Transverse colon (tissue), 4 donors: ENCODE results near the gene ZDHHC24. TPM values are rescaled to one million over a fixed set of nuclear protein-coding genes. Genes with fewer than 3 reads are reported as not detected.

Experiments
- DNase-seq: peaks from one replicate; pipeline ENCODE4 v3.0.0-alpha.2; 2019
- H3K27ac ChIP-seq, 4 donors: fragments of 200-600 bp; sonication (generic); 2 replicates each; pipeline ENCODE4 v1.5.1; 2016 to 2018; ENCODE audit warnings: inconsistent platforms in 4 of 4
- H3K27me3 ChIP-seq: fragments of 200-600 bp; sonication (generic); 2 replicates; pipeline ENCODE4 v1.5.1; 2017; ENCODE audit warnings: inconsistent platforms
- H3K36me3 ChIP-seq, 4 donors: fragments of 200-600 bp; sonication (generic); 2 replicates each; pipeline ENCODE4 v1.5.1; 2017 to 2019; ENCODE audit warnings: inconsistent platforms in 4 of 4
- H3K4me1 ChIP-seq, 4 donors: fragments of 200-600 bp; sonication (generic); 2 replicates each; pipeline ENCODE4 v1.5.1; 2017 to 2020; ENCODE audit warnings: inconsistent platforms in 4 of 4
- H3K4me3 ChIP-seq, 4 donors: fragments of 200-600 bp; sonication (generic); 1 replicate in 1 of 4; 2 replicates in 3 of 4; pipeline versions ENCODE4 v1.5.1 to v1.6.1; 2017 to 2019; ENCODE audit warnings: inconsistent platforms in 4 of 4
- H3K9me3 ChIP-seq, 2 donors: fragments of 200-600 bp; sonication (generic); 2 replicates each; pipeline ENCODE4 v1.5.1; 2017 to 2019; ENCODE audit warnings: inconsistent platforms in 2 of 2
- CTCF ChIP-seq, 5 experiments: fragments of 200-600 bp in 3 of 5; fragments of 450-650 bp in 2 of 5; sonication (generic) in 3 of 5; IDR thresholded peaks; 1 replicate in 2 of 5; 2 replicates in 3 of 5; pipeline ENCODE4 v1.5.1; 2016 to 2017; ENCODE audit warnings: antibody characterized with exemption in 5 of 5, inconsistent platforms in 3 of 5, mild to moderate bottlenecking in 2 of 5, moderate library complexity in 1 of 5
- EP300 ChIP-seq: sonication (generic); formaldehyde crosslinking; IDR thresholded peaks from one replicate; pipeline ENCODE4 v1.6.1; 2017; ENCODE audit warnings: antibody characterized with exemption, low read depth
- POLR2A ChIP-seq: fragments of 450-650 bp; IDR thresholded peaks from one replicate; pipeline ENCODE4 v1.6.1; 2016; ENCODE audit warnings: antibody characterized with exemption, mild to moderate bottlenecking, moderate library complexity
- POLR2AphosphoS5 ChIP-seq, 3 donors: sonication (generic); formaldehyde crosslinking; IDR thresholded peaks; one replicate each; pipeline ENCODE4 v1.6.1; 2016; ENCODE audit warnings: antibody characterized with exemption in 3 of 3
- WGBS, 2 donors: methylation state at CpG; one replicate each; pipeline ENCODE4 v1.1.5; 2018; ENCODE audit warnings: low coverage in 1 of 2; 5-methylcytosine and 5-hydroxymethylcytosine counted together
- in situ Hi-C, 4 donors: fragments of 200-750 bp; cut with MboI; loops; one replicate each; pipeline versions ENCODE4 v1.15.0 to v1.15.1; 2017; ENCODE audit warnings: low sequenced_read_pairs in 3 of 4, low pct_ligation_motif_present in 1 of 4, low pct_unique_long_range_greater_than_20kb in 1 of 4
- intact Hi-C: fragments of 100-400 bp; cut with DNase I; formaldehyde crosslinking; loops from one replicate; pipeline ENCODE4 v1.15.1; 2023; ENCODE audit warnings: low total_unique reads
- total RNA-seq, 4 donors: library from RNA; depleted of rRNA; stranded (reverse); fragments of >200 nt; gene quantifications; one replicate each; pipeline ENCODE4 v1.1.0, GENCODE V29; 2016

ZDHHC24 gene
- total RNA-seq, 4 donors from 2014 or later, result 12.1 to 34.4 (median 13.8) TPM

GRCh38 chr11:66554602-66555001 is 8.8 kb upstream of the ZDHHC24 start:
- DNase-seq, result no peak
- Histone ChIP-seq H3K4me1 (peaks cover 6 to 9% (median 8%) of the 10 kb centered on the region in 4 donors), H3K27ac (no peak overlapping the region), H3K27me3 (peaks cover 25% of the 10 kb centered on the region), H3K9me3 (no peaks in the 10 kb centered on the region), H3K4me3 (no peak overlapping the region), H3K36me3 (no peaks in the 10 kb centered on the region)
- WGBS, 2 donors, result 84 to 90% methylated on average over 2 to 5 of the region's 5 CpGs
- in situ Hi-C loops (loop anchor here in 1 of 4 donors (25.0 kb wide), 1 partner anchor 283 kb away; the partner anchor contains the start of gene RCE1), intact Hi-C loops (loop anchor here (10.0 kb wide), 1 partner anchor 280 kb away; no protein-coding TSS in a partner anchor)
- TF ChIP-seq POLR2AphosphoS5 (IDR thresholded peaks at IDR 0.05), result no peak
- TF ChIP-seq EP300, result no peak
- no peak for TF ChIP-seq POLR2A
- no peak for TF ChIP-seq CTCF (IDR thresholded peaks at IDR 0.05)

GRCh38 chr11:66550887-66551286 is 5.0 kb upstream of the ZDHHC24 start:
- intact Hi-C loops, result loop anchor here (10.0 kb wide), 1 partner anchor 284 kb away; no protein-coding TSS in a partner anchor
- no peaks in the 10 kb centered on the region for H3K9me3 ChIP-seq
- DNase-seq, result no peak
- no peak overlapping the region for H3K27ac ChIP-seq
- peaks cover 0 to 9% (median 7%) of the 10 kb centered on the region in 4 donors for H3K4me1 ChIP-seq
- TF ChIP-seq EP300 (no peak), POLR2AphosphoS5 (IDR thresholded peaks at IDR 0.05) (no peak), CTCF (IDR thresholded peaks at IDR 0.05) (no peak), POLR2A (no peak)
- H3K4me3 ChIP-seq, result no peak overlapping the region
- H3K27me3 ChIP-seq, result peaks cover 11% of the 10 kb centered on the region
- no peaks in the 10 kb centered on the region for H3K36me3 ChIP-seq
- 90 to 91% methylated on average over 2 to 4 of the region's 4 CpGs for WGBS, 2 donors
- in situ Hi-C loops, result loop anchor here in 1 of 4 donors (25.0 kb wide), 1 partner anchor 286 kb away; the partner anchor contains the start of gene RCE1

- H3K4me3 ChIP-seq, result no peak overlapping the region
- in situ Hi-C loops (loop anchor here in 1 of 4 donors (25.0 kb wide), 1 partner anchor 288 kb away; the partner anchor contains the start of gene RCE1), intact Hi-C loops (loop anchor here (10.0 kb wide), 1 partner anchor 285 kb away; no protein-coding TSS in a partner anchor)
- no peak for DNase-seq
- no peaks in the 10 kb centered on the region for H3K36me3 ChIP-seq
- H3K9me3 ChIP-seq, result no peaks in the 10 kb centered on the region
- H3K4me1 ChIP-seq, result peaks cover 6 to 16% (median 14%) of the 10 kb centered on the region in 4 donors
- TF ChIP-seq POLR2A, result no peak
- no peak for TF ChIP-seq POLR2AphosphoS5 (IDR thresholded peaks at IDR 0.05)
- no peak for TF ChIP-seq CTCF (IDR thresholded peaks at IDR 0.05)
- no peak for TF ChIP-seq EP300
- H3K27me3 ChIP-seq, result peaks cover 11% of the 10 kb centered on the region
- 90 to 96% methylated on average over 3 of the region's 3 CpGs for WGBS, 2 donors
- no peak overlapping the region for H3K27ac ChIP-seq
Observed at GRCh38 chr11:66549696-66550095, 3.8 kb upstream of the ZDHHC24 start.

GRCh38 chr11:66548774-66549630 is 3.2 kb upstream of the ZDHHC24 start:
- intact Hi-C loops (no loop called here), in situ Hi-C loops (no loop called here)
- no peak overlapping the region for H3K4me3 ChIP-seq
- peaks cover 11% of the 10 kb centered on the region for H3K27me3 ChIP-seq
- no peak for DNase-seq
- peaks cover 6 to 23% (median 15%) of the 10 kb centered on the region in 4 donors for H3K4me1 ChIP-seq
- H3K27ac ChIP-seq, result no peak overlapping the region
- WGBS, 2 donors, result 30 to 62% methylated on average over 9 to 16 of the region's 16 CpGs
- H3K9me3 ChIP-seq, result no peaks in the 10 kb centered on the region
- no peaks in the 10 kb centered on the region for H3K36me3 ChIP-seq
- no peak for TF ChIP-seq POLR2A
- no peak for TF ChIP-seq EP300
- no peak for TF ChIP-seq POLR2AphosphoS5 (IDR thresholded peaks at IDR 0.05)
- TF ChIP-seq CTCF (IDR thresholded peaks at IDR 0.05), result no peak
